Liver (tissue), 9 donors: ENCODE results near the gene ARHGEF1. TPM values are rescaled to one million over a fixed set of nuclear protein-coding genes. Genes with fewer than 3 reads are reported as not detected.

Experiments
- DNase-seq: peaks from one replicate; pipeline ENCODE4 v3.0.0-alpha.2; 2017; ENCODE audit warnings: low spot score
- H3K27ac ChIP-seq, 2 donors: one replicate each; pipeline ENCODE4 v1.7.0; 2013; ENCODE audit warnings: inconsistent platforms in 2 of 2, low read length in 2 of 2, control low read depth in 1 of 2, low read depth in 1 of 2, mild to moderate bottlenecking in 1 of 2
- H3K27me3 ChIP-seq, 4 donors: one replicate each; pipeline versions ENCODE4 v1.6.1 to v1.7.0; 2013; ENCODE audit warnings: low read length in 3 of 4, inconsistent platforms in 1 of 4, mild to moderate bottlenecking in 1 of 4, moderate library complexity in 1 of 4; ENCODE audit not compliant: control insufficient read depth in 4 of 4, insufficient read depth in 4 of 4
- H3K36me3 ChIP-seq, 4 donors: one replicate each; pipeline versions ENCODE4 v1.6.1 to v1.7.0; 2013; ENCODE audit warnings: low read length in 3 of 4, mild to moderate bottlenecking in 3 of 4, low read depth in 1 of 4, moderate library complexity in 1 of 4; ENCODE audit not compliant: control insufficient read depth in 4 of 4, insufficient read depth in 3 of 4
- H3K4me1 ChIP-seq, 4 donors: one replicate each; pipeline versions ENCODE4 v1.6.1 to v1.7.0; 2013; ENCODE audit warnings: low read length in 3 of 4, mild to moderate bottlenecking in 3 of 4, moderate library complexity in 1 of 4; ENCODE audit not compliant: control insufficient read depth in 4 of 4, insufficient read depth in 4 of 4
- H3K4me3 ChIP-seq, 3 donors: one replicate each; pipeline versions ENCODE4 v1.6.1 to v1.7.0; 2013; ENCODE audit warnings: low read length in 3 of 3, control low read depth in 1 of 3, low read depth in 1 of 3, mild to moderate bottlenecking in 1 of 3
- H3K9ac ChIP-seq, 2 donors: one replicate each; pipeline ENCODE4 v1.7.0; 2013; ENCODE audit warnings: low read length in 2 of 2, mild to moderate bottlenecking in 2 of 2, moderate library complexity in 2 of 2, control low read depth in 1 of 2, low read depth in 1 of 2
- H3K9me3 ChIP-seq, 4 donors: one replicate each; pipeline versions ENCODE4 v1.6.1 to v1.7.0; 2013; ENCODE audit warnings: low read length in 3 of 4; ENCODE audit not compliant: control insufficient read depth in 4 of 4
- EGR1 ChIP-seq, 2 donors: IDR thresholded peaks; 2 replicates each; pipeline ENCODE4 v1.6.1; 2016 to 2018; ENCODE audit warnings: antibody characterized with exemption in 2 of 2, low read depth in 2 of 2
- FOXA1 ChIP-seq: IDR thresholded peaks from 2 replicates; pipeline ENCODE4 v1.6.1; 2016; ENCODE audit warnings: antibody characterized with exemption
- FOXA2 ChIP-seq: IDR thresholded peaks from 2 replicates; pipeline ENCODE4 v1.6.1; 2016; ENCODE audit warnings: antibody characterized with exemption
- HNF4A ChIP-seq, 2 donors: conservative IDR thresholded peaks; 2 replicates each; pipeline ENCODE4 v1.6.1; 2016; ENCODE audit warnings: antibody characterized with exemption in 2 of 2, mild to moderate bottlenecking in 2 of 2
- HNF4G ChIP-seq: IDR thresholded peaks from 2 replicates; pipeline ENCODE4 v1.6.1; 2016; ENCODE audit warnings: antibody characterized with exemption
- JUND ChIP-seq, 2 donors: IDR thresholded peaks; 2 replicates each; pipeline ENCODE4 v1.6.1; 2016; ENCODE audit warnings: antibody characterized with exemption in 2 of 2
- NR2F2 ChIP-seq: IDR thresholded peaks from 2 replicates; pipeline ENCODE4 v1.6.1; 2016; ENCODE audit warnings: antibody characterized with exemption
- RAD21 ChIP-seq, 2 donors: IDR thresholded peaks; 2 replicates each; pipeline ENCODE4 v1.6.1; 2016; ENCODE audit warnings: antibody characterized with exemption in 2 of 2, mild to moderate bottlenecking in 2 of 2
- REST ChIP-seq: IDR thresholded peaks from 2 replicates; pipeline ENCODE4 v1.6.1; 2016; ENCODE audit warnings: antibody characterized with exemption, mild to moderate bottlenecking
- RXRA ChIP-seq, 2 donors: IDR thresholded peaks; 2 replicates each; pipeline ENCODE4 v1.6.1; 2017 to 2018; ENCODE audit warnings: antibody characterized with exemption in 2 of 2, mild to moderate bottlenecking in 1 of 2
- SP1 ChIP-seq: IDR thresholded peaks from 2 replicates; pipeline ENCODE4 v1.6.1; 2018; ENCODE audit warnings: antibody characterized with exemption, mild to moderate bottlenecking
- TAF1 ChIP-seq: conservative IDR thresholded peaks from 2 replicates; pipeline ENCODE4 v1.6.1; 2016; ENCODE audit warnings: antibody characterized with exemption, mild to moderate bottlenecking
- YY1 ChIP-seq: IDR thresholded peaks from 2 replicates; pipeline ENCODE4 v1.6.1; 2016; ENCODE audit warnings: antibody characterized with exemption, mild to moderate bottlenecking
- ZBTB33 ChIP-seq: IDR thresholded peaks from 2 replicates; pipeline ENCODE4 v1.6.1; 2016; ENCODE audit warnings: antibody characterized with exemption
- WGBS: extraction: QIAGEN DNeasy Blood & Tissue Kit; methylation state at CpG from one replicate; pipeline ENCODE4 v1.1.7; 2013; 5-methylcytosine and 5-hydroxymethylcytosine counted together
- polyA plus RNA-seq, 2 donors: library from polyadenylated mRNA; stranded (reverse) in 1 of 2; unstranded in 1 of 2; fragments of 200-250 nt in 1 of 2; fragments of >200 nt in 1 of 2; fragmentation: Nextera tagmentation in 1 of 2; extraction: Ambion mirVana in 1 of 2; gene quantifications; one replicate each; pipeline versions ENCODE4 v1.2.1 to v1.2.3, GENCODE V29; 2013 to 2015
- total RNA-seq, 2 donors: library from RNA; depleted of rRNA; stranded (reverse); fragments of >200 nt; gene quantifications; one replicate each; pipeline ENCODE4 v1.2.3, GENCODE V29; 2014
- TF ChIP-seq, protein P1 (sequence below): IDR thresholded peaks from 2 replicates; pipeline ENCODE4 v1.6.1; 2016; ENCODE audit warnings: antibody characterized with exemption
- TF ChIP-seq, protein P2 (sequence below): IDR thresholded peaks from 2 replicates; pipeline ENCODE4 v1.6.1; 2016; ENCODE audit warnings: antibody characterized with exemption
- TF ChIP-seq, protein P3 (sequence below): fragments of 150-350 bp; IDR thresholded peaks from 2 replicates; pipeline ENCODE4 v1.5.1; 2017; ENCODE audit warnings: improper control_type of control experiment, low read depth, low read length; ENCODE audit not compliant: missing input control
- donor health status: healthy.
- donor health status: healthy.
- donor health status: healthy.
- donor health status: healthy.
- donor health status: healthy.

The ARHGEF1 gene
- total and polyA plus RNA-seq, 4 donors: 13.2 to 30.1 (median 18.5) TPM

GRCh38 chr19:41860419-41861115, 22.4 kb upstream of the ARHGEF1 start:
- peaks cover 4 to 30% (median 25%) of the 10 kb centered on the region in 4 donors for H3K4me1 ChIP-seq

DNA sequence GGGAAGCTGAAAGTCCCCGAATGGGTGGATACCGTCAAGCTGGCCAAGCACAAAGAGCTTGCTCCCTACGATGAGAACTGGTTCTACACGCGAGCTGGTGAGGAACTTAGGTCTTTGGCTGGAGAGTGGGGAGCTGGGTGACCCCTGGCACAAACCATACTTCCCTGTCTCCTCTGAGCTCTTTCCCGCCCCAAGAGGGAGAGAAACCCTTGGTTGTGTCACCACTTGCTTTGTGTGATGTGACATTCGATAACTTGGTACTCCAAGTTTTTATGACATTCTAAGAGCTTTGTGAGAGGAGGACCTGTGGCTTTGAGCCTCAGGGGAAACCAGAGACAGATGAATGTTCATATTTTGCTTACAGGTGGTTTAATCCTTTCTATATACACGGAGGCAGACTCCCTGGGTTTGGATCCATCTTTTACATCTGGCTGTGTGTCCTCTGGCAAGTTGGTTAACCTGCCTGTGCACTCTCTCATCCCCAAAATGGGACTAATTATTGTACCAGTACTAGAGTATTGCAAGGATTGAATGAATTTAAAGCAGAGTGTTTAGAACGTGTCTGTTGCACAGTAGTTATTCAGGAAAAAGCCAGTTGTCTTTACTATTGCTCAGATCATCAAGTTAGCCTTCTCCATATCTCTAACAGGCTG, 21.7 kb upstream of the ARHGEF1 start:
- H3K36me3 ChIP-seq: peaks cover 9 to 39% (median 35%) of the 10 kb centered on the region in 4 donors
- peak overlapping the region; percentile 70 to 92 (median 86) for H3K4me3 ChIP-seq
- peak overlapping the region in 1 of 2 donors; percentile 99 for H3K27ac ChIP-seq
- peak overlapping the region; percentile 46 to 69 for H3K9ac ChIP-seq
- peaks cover 4 to 30% (median 25%) of the 10 kb centered on the region in 4 donors for H3K4me1 ChIP-seq
- no peaks in the 10 kb centered on the region for H3K9me3 ChIP-seq
- 50% methylated on average over 9 of the region's 9 CpGs for WGBS
- DNase-seq: no peak
- TF ChIP-seq FOXA1: no peak
- TF ChIP-seq, protein P1, sequence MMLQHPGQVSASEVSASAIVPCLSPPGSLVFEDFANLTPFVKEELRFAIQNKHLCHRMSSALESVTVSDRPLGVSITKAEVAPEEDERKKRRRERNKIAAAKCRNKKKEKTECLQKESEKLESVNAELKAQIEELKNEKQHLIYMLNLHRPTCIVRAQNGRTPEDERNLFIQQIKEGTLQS: no peak
- H3K27me3 ChIP-seq: no peaks in the 10 kb centered on the region

More at GRCh38 chr19:41860419-41861115, 22.4 kb upstream of the ARHGEF1 start:
- DNase-seq: peak; percentile 47
- WGBS: under 1% methylated on average over 45 of the region's 45 CpGs
- peak overlapping the region; percentile 46 to 69 for H3K9ac ChIP-seq
- H3K4me3 ChIP-seq: peak overlapping the region; percentile 70 to 92 (median 86)
- H3K27ac ChIP-seq: peak overlapping the region; percentile 99 to 100
- H3K27me3 ChIP-seq: no peaks in the 10 kb centered on the region
- no peaks in the 10 kb centered on the region for H3K9me3 ChIP-seq
- TF ChIP-seq YY1 (no peak), RAD21 (IDR thresholded peaks at IDR 0.05) (no peak), FOXA1 (no peak)
- TF ChIP-seq, protein P2, sequence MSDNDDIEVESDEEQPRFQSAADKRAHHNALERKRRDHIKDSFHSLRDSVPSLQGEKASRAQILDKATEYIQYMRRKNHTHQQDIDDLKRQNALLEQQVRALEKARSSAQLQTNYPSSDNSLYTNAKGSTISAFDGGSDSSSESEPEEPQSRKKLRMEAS: no peak
- H3K36me3 ChIP-seq: peaks cover 9 to 36% (median 34%) of the 10 kb centered on the region in 4 donors

DNA sequence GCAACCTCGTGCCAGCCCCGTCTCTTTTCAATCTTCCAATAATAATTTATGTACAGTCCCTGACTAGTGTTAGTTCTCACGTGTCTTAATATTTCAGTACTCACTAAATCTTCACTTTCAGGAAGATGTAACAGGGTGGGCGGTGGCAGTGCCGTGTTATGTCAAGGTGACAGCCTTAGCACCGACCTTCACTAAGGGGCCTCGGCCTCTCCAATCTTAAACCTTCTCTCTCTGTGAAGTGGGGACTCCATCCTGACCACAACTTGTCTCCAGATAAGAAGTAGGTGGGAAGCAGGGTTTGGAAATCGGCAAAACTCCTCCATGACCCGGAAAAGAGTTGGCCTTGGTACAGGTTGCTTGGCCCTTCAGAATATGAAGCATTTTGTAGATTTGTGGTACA, 21.1 kb upstream of the ARHGEF1 start:
- H3K4me3 ChIP-seq: no peak overlapping the region
- no peak overlapping the region for H3K9ac ChIP-seq
- H3K36me3 ChIP-seq: peaks cover 9 to 40% (median 37%) of the 10 kb centered on the region in 4 donors
- TF ChIP-seq HNF4G: no peak
- TF ChIP-seq RXRA (IDR thresholded peaks at IDR 0.05): no peak
- TF ChIP-seq FOXA2: no peak
- TF ChIP-seq NR2F2: no peak
- TF ChIP-seq, protein P3, sequence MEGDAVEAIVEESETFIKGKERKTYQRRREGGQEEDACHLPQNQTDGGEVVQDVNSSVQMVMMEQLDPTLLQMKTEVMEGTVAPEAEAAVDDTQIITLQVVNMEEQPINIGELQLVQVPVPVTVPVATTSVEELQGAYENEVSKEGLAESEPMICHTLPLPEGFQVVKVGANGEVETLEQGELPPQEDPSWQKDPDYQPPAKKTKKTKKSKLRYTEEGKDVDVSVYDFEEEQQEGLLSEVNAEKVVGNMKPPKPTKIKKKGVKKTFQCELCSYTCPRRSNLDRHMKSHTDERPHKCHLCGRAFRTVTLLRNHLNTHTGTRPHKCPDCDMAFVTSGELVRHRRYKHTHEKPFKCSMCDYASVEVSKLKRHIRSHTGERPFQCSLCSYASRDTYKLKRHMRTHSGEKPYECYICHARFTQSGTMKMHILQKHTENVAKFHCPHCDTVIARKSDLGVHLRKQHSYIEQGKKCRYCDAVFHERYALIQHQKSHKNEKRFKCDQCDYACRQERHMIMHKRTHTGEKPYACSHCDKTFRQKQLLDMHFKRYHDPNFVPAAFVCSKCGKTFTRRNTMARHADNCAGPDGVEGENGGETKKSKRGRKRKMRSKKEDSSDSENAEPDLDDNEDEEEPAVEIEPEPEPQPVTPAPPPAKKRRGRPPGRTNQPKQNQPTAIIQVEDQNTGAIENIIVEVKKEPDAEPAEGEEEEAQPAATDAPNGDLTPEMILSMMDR: no peak
- no peak for TF ChIP-seq EGR1 (IDR thresholded peaks at IDR 0.05; ENCODE audit: low read depth in 2 of 2)
- TF ChIP-seq TAF1: no peak
- no peak for TF ChIP-seq RAD21 (IDR thresholded peaks at IDR 0.05)
- no peak for TF ChIP-seq YY1
- no peak for TF ChIP-seq FOXA1
- TF ChIP-seq SP1: no peak
- TF ChIP-seq HNF4A (conservative IDR thresholded peaks at IDR 0.05): no peak
- TF ChIP-seq JUND (IDR thresholded peaks at IDR 0.05): no peak
- TF ChIP-seq, protein P2: no peak
- TF ChIP-seq, protein P1: no peak
- TF ChIP-seq REST: no peak
- no peak for TF ChIP-seq ZBTB33
- H3K27ac ChIP-seq: no peak overlapping the region
- H3K4me1 ChIP-seq: peaks cover 4 to 30% (median 25%) of the 10 kb centered on the region in 4 donors
- no peak for DNase-seq
- no peaks in the 10 kb centered on the region for H3K9me3 ChIP-seq
- H3K27me3 ChIP-seq: no peaks in the 10 kb centered on the region
- whole genome bisulfite sequencing: 84% methylated on average over 9 of the region's 9 CpGs
